ENCODE results near the gene MEAF6.

The MEAF6 gene

GRCh38 chr1:37458551-37458950 is 56.0 kb downstream of the MEAF6 start:
- Histone ChIP-seq H4K20me1 (ENCODE audit: low read depth, low read length) (no peaks in the 10 kb centered on the region), H3K9me2 (replicated peaks; ENCODE audit: insufficient read depth, low read length) (no peaks in the 10 kb centered on the region), H3K27ac (ENCODE audit: low read depth, low read length) (no peak overlapping the region), H2AFZ (ENCODE audit: low read depth, low read length, severe bottlenecking) (no peak overlapping the region), H3K4me2 (ENCODE audit: low read depth, low read length, poor library complexity, severe bottlenecking) (no peak overlapping the region), H3K36me3 (ENCODE audit: low read length) (no peaks in the 10 kb centered on the region), H3K9me3 (ENCODE audit: insufficient read depth, low read length) (no peaks in the 10 kb centered on the region), H3K4me3 (ENCODE audit: insufficient read depth, low read length, poor library complexity, severe bottlenecking) (no peak overlapping the region), H3K9ac (ENCODE audit: low read length) (no peak overlapping the region), H3K27me3 (ENCODE audit: low read length) (no peaks in the 10 kb centered on the region), H3F3A (ENCODE audit: insufficient read depth) (no peaks in the 10 kb centered on the region), H3K79me2 (ENCODE audit: insufficient read depth, low read length) (no peaks in the 10 kb centered on the region)
- TF ChIP-seq EZH2phosphoT487 (conservative IDR thresholded peaks at IDR 0.05; ENCODE audit: low read length) (no peak), CTCF (IDR thresholded peaks at IDR 0.05; ENCODE audit: insufficient read depth, low read length, poor library complexity, severe bottlenecking) (no peak)

- Histone ChIP-seq H2AFZ (ENCODE audit: low read depth, low read length, severe bottlenecking) (no peak overlapping the region), H3K9ac (ENCODE audit: low read length) (no peak overlapping the region), H4K20me1 (ENCODE audit: low read depth, low read length) (no peaks in the 10 kb centered on the region), H3K9me3 (ENCODE audit: insufficient read depth, low read length) (no peaks in the 10 kb centered on the region), H3K9me2 (replicated peaks; ENCODE audit: insufficient read depth, low read length) (no peaks in the 10 kb centered on the region), H3K27ac (ENCODE audit: low read depth, low read length) (no peak overlapping the region), H3K4me2 (ENCODE audit: low read depth, low read length, poor library complexity, severe bottlenecking) (no peak overlapping the region), H3K79me2 (ENCODE audit: insufficient read depth, low read length) (no peaks in the 10 kb centered on the region), H3K27me3 (ENCODE audit: low read length) (no peaks in the 10 kb centered on the region), H3K4me3 (ENCODE audit: insufficient read depth, low read length, poor library complexity, severe bottlenecking) (no peak overlapping the region), H3K36me3 (ENCODE audit: low read length) (no peaks in the 10 kb centered on the region), H3F3A (ENCODE audit: insufficient read depth) (no peaks in the 10 kb centered on the region)
- TF ChIP-seq CTCF (IDR thresholded peaks at IDR 0.05; ENCODE audit: insufficient read depth, low read length, poor library complexity, severe bottlenecking), result no peak
- TF ChIP-seq EZH2phosphoT487 (conservative IDR thresholded peaks at IDR 0.05; ENCODE audit: low read length), result no peak
These were observed 58.0 kb downstream of the MEAF6 start for GRCh38 chr1:37456614-37457013.

- no peaks in the 10 kb centered on the region for H3K27me3 ChIP-seq (ENCODE audit: low read length)
- H3K79me2 ChIP-seq (ENCODE audit: insufficient read depth, low read length), result no peaks in the 10 kb centered on the region
- H3K9me2 ChIP-seq (replicated peaks; ENCODE audit: insufficient read depth, low read length), result no peaks in the 10 kb centered on the region
- H3K9me3 ChIP-seq (ENCODE audit: insufficient read depth, low read length), result no peaks in the 10 kb centered on the region
- no peak for TF ChIP-seq EZH2phosphoT487 (conservative IDR thresholded peaks at IDR 0.05; ENCODE audit: low read length)
- no peak for TF ChIP-seq CTCF (IDR thresholded peaks at IDR 0.05; ENCODE audit: insufficient read depth, low read length, poor library complexity, severe bottlenecking)
- H3K4me3 ChIP-seq (ENCODE audit: insufficient read depth, low read length, poor library complexity, severe bottlenecking), result no peak overlapping the region
- no peaks in the 10 kb centered on the region for H4K20me1 ChIP-seq (ENCODE audit: low read depth, low read length)
- H3K36me3 ChIP-seq (ENCODE audit: low read length), result no peaks in the 10 kb centered on the region
- no peaks in the 10 kb centered on the region for H3F3A ChIP-seq (ENCODE audit: insufficient read depth)
- H3K9ac ChIP-seq (ENCODE audit: low read length), result no peak overlapping the region
- H3K27ac ChIP-seq (ENCODE audit: low read depth, low read length), result no peak overlapping the region
- H2AFZ ChIP-seq (ENCODE audit: low read depth, low read length, severe bottlenecking), result no peak overlapping the region
- H3K4me2 ChIP-seq (ENCODE audit: low read depth, low read length, poor library complexity, severe bottlenecking), result no peak overlapping the region
These were observed 59.0 kb downstream of the MEAF6 start for GRCh38 chr1:37455516-37455915.
